AG04449 (cell line): ENCODE measurements around the gene FAM222B.
"Not testable (repeated sequence)": the region's sequence is repeated elsewhere in the genome, so short reads cannot be mapped to it uniquely, and the experiment has no call there.

Experiments used
- CTCF ChIA-PET: fragments of 350-600 bp; formaldehyde crosslinking; extraction: SDS; loops from one replicate; lab custom pipeline; 2021; ENCODE audit warnings: antibody characterized with exemption; lab: Yijun Ruan, JAX
- POLR2A ChIA-PET: fragments of 400-600, 350-600 bp; formaldehyde crosslinking; extraction: SDS; loops from one replicate; lab custom pipeline; 2020; ENCODE audit warnings: antibody characterized with exemption, inconsistent platforms; lab: Yijun Ruan, JAX
- DNase-seq: peaks from one replicate; pipeline ENCODE4 v3.0.0-alpha.2; 2010; ENCODE audit warnings: low read depth, low spot score
- H3K4me3 ChIP-seq: 2 replicates; pipeline ENCODE4 v1.5.1; 2011; ENCODE audit warnings: low read depth, mild to moderate bottlenecking, control low read depth, low read length
- TF ChIP-seq, protein P1 (sequence below): IDR thresholded peaks from one replicate; pipeline ENCODE4 v1.5.1; 2011; ENCODE audit warnings: mild to moderate bottlenecking, moderate library complexity, low read length, control low read depth, inconsistent platforms; ENCODE audit not compliant: insufficient read depth; ENCODE audit errors: missing control alignments

The FAM222B gene

DNA sequence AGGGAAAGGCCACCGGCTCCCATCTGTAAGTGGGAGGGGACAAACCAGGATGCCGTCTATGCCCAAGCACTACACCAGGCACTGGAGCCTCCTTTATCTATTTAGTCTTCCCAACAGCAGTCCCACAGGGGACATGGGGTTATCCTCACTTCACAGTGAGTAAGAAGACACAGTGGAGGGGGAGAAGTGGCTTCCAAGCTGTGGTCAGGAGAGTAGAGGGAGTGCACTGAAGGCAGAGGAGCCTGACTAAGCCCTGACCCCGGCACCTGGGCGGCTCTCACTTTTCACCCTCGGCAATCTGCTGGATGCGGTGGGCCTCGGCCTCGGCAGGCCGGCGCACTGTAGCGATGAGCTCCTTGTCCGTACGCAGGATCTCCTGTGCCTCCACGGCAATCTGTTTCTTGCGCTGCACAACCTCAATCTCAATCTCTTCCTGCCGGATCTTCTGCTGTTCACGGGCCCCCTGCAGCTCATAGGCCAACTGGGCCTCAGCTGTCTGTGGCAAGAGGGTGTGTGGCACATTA lies 39.0 kb upstream of the FAM222B start:
- no peak for DNase-seq
- ChIA-PET POLR2A (no interaction called here), CTCF (interaction anchor here (1.3 to 1.7 kb wide), 2 partner anchors 117 to 118 kb away, joined by 3 to 10 read pairs; no protein-coding TSS in a partner anchor)
- TF ChIP-seq, protein P1, sequence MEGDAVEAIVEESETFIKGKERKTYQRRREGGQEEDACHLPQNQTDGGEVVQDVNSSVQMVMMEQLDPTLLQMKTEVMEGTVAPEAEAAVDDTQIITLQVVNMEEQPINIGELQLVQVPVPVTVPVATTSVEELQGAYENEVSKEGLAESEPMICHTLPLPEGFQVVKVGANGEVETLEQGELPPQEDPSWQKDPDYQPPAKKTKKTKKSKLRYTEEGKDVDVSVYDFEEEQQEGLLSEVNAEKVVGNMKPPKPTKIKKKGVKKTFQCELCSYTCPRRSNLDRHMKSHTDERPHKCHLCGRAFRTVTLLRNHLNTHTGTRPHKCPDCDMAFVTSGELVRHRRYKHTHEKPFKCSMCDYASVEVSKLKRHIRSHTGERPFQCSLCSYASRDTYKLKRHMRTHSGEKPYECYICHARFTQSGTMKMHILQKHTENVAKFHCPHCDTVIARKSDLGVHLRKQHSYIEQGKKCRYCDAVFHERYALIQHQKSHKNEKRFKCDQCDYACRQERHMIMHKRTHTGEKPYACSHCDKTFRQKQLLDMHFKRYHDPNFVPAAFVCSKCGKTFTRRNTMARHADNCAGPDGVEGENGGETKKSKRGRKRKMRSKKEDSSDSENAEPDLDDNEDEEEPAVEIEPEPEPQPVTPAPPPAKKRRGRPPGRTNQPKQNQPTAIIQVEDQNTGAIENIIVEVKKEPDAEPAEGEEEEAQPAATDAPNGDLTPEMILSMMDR = no peak
- H3K4me3 ChIP-seq = no peak overlapping the region

DNA sequence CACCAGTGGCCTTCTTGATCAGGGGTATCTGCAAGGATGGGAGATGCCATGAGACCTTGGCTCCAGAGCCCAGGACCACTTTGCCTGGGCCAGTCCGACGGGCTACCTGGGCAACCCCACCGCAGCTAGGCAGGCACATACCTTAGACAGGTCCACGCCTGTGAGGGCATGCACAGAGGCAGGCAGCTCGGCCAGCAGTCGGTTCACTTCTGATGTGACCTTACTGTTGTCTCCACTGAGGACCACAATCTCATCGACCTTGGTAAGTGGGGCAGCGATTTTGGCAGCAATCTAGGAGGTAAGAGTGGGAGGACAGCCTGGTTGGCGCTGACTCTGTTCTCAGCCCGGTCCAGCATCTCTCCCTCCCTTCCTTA lies 38.0 kb upstream of the FAM222B start:
- CTCF ChIA-PET = interaction anchor here (1.2 to 4.3 kb wide), 4 partner anchors 72 to 131 kb away, joined by 3 to 39 read pairs (median 6); no protein-coding TSS in a partner anchor
- TF ChIP-seq, protein P1 = no peak
- no peak for DNase-seq
- no peak overlapping the region for H3K4me3 ChIP-seq
- POLR2A ChIA-PET = no interaction called here

DNA sequence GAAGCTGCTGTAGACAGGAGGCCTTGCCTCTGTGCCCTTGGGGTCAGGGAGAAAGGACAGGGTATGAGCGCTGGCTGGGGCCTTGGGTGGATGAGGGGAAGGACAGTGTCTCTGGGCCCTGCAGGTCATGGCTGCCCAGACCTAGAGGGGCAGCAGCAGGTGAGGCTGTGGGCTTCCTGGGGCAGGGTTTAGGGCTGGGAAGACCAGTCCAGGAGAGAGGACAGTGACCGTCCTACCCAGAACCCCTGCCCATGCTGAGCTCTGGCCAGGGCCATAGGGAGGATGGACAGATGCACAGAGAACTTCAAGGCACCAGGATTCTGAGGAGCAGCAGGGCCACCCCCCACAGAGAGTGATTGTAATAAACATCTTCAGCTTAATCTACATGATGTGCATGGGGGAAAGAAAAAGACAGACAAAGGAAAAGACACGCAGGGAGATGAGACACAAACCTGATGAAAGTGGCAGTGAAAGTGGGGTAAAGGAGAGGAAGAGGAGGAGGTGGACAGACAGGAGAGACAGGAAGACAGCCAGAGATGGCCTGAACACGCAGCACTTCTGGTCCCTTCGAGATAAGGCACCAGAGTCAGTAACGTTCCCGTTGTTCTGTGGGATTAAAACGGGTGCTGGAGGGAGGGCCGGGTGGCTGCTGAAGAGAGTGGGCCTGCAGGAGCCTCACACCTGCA lies 37.4 kb upstream of the FAM222B start:
- DNase-seq = no peak
- CTCF ChIA-PET = interaction anchor here (0.8 to 4.3 kb wide), 9 partner anchors 8 to 153 kb away, joined by 3 to 39 read pairs (median 4); partner anchors contain the start of gene FLOT2
- H3K4me3 ChIP-seq = no peak overlapping the region
- TF ChIP-seq, protein P1 = no peak
- POLR2A ChIA-PET = no interaction called here

DNA sequence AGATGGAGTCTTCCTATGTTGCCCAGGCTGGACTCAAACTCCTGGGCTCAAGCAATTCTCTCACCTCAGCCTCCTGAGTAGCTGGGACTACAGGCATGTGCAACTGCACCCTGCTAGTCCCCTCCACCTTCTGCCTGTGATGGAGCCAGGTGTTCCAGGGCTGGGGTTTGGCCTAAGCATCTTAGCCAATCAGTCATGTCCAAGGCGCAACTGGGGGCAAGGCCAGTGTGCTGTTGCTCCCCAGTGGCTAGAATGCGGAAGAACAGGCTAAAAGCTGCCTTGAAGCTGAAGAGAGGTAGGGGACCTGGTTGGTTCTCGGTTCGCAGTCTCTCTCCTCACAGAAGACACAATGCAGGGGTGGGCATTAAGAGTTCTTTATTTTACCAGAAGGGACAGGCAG lies 36.4 kb upstream of the FAM222B start:
- ChIA-PET CTCF (interaction anchor here (0.7 to 4.3 kb wide), 16 partner anchors 9 to 152 kb away, joined by 3 to 39 read pairs (median 4); partner anchors contain the start of genes FAM222B and FLOT2), POLR2A (interaction anchor here (1.5 kb wide), 1 partner anchor 68 kb away, joined by 3 read pairs; no protein-coding TSS in a partner anchor)
- TF ChIP-seq, protein P1 = peak; percentile 63
- no peak overlapping the region for H3K4me3 ChIP-seq
- no peak for DNase-seq

DNA sequence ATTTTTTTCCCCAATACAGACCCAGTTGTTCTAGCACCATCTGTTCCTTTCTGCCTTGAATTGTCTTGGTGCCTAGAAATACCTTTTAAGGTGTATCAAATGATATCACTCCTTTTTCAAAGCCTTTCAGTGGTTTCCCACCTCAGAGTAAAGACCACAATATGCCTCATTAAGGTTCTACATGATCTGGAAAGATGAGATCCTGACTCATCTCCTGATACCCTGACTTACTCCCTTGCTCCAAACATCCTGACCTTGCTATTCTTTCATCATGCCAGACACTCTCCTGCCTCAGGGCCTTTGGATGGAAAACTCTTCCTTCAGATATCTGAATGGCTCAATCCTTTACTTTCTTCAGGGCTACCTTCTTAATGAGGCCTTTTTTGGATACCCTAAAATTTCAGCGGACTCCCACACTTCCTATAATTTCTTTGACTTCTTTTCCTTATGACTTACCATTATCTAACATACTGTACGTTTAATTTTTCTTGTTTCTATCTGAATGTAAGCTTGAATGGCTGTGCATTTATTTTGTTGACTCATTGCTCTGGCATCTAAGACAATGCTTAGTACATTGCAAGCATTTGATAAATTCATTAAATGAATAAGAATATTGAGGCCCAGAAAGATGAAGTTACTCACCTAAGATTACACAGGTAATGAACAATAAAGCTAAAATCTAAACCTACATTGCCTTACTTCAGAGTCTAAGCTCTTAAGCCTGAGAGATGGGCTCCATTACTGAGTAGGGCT lies 35.7 kb upstream of the FAM222B start:
- ChIA-PET POLR2A (interaction anchor here (1.5 kb wide), 1 partner anchor 67 kb away, joined by 3 read pairs; no protein-coding TSS in a partner anchor), CTCF (interaction anchor here (0.7 to 4.3 kb wide), 14 partner anchors 11 to 151 kb away, joined by 3 to 39 read pairs (median 4); partner anchors contain the start of genes FAM222B and FLOT2)
- no peak overlapping the region for H3K4me3 ChIP-seq
- TF ChIP-seq, protein P1 = no peak
- no peak for DNase-seq

DNA sequence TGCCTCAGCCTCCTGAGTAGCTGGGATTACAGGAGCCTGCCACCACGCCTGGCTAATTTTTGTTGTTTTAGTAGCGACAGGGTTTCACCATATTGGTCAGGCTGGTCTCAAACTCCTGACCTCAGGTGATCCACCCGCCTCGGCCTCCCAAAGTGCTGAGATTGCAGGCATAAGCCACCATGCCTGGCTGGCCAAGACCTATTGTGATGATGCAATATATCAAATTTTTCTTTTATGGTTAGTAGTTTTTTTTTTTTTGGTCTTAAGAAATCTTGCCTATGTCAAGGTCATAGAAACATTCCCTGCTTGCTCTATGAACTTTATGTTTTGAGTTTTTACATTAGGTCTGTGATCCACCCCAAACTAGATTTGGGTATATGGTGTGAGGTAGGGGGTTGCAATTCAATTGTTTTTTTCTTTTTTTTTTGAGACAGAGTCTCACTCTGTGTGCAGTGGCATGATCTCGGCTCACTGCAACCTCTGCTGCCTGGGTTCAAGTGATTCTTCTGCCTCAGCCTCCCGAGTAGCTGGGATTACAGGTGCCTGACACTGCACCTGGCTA lies 34.6 kb upstream of the FAM222B start:
- DNase-seq, POLR2A ChIA-PET, H3K4me3 ChIP-seq: not testable (repeated sequence)
- CTCF ChIA-PET = interaction anchor here (2.1 to 4.3 kb wide), 2 partner anchors 33 to 113 kb away, joined by 4 to 39 read pairs; no protein-coding TSS in a partner anchor
